IMR-90 (cell line): Measurements from ENCODE around the gene ANKRD55. TPM values are rescaled to one million over a fixed set of nuclear protein-coding genes. Genes with fewer than 3 reads are reported as not detected.

ENCODE experiments used
- ATAC-seq: fragments of 200-7000 bp; cut with Tn5 transposase; 2 replicates; pipeline ENCODE4 v1.9.1; 2020; ENCODE audit warnings: low read depth, mild to moderate bottlenecking, moderate library complexity
- BruUV-seq: library from RNA; stranded (reverse); fragments of 400-500 nt; replicated peaks from 2 replicates; lab custom pipeline; 2021; lab: Mats Ljungman, UMichigan
- CTCF ChIA-PET: fragments of 300-600 bp; formaldehyde crosslinking; extraction: SDS; loops from one replicate; lab custom pipeline; 2021; ENCODE audit warnings: antibody characterized with exemption; lab: Yijun Ruan, JAX
- POLR2A ChIA-PET: fragments of 300-600 bp; sonication (Branson Sonifier 250); formaldehyde crosslinking; loops from one replicate; lab custom pipeline; 2022; ENCODE audit warnings: antibody characterized with exemption; ENCODE audit not compliant: unreplicated experiment; lab: Charles Lee
- DNase-seq: peaks from one replicate; pipeline ENCODE4 v3.0.0; 2013
- H2AFZ ChIP-seq: replicated peaks from 2 replicates; pipeline ENCODE3; 2013; ENCODE audit warnings: low read length, mild to moderate bottlenecking; ENCODE audit not compliant: poor library complexity
- H2AK5ac ChIP-seq: 2 replicates; pipeline ENCODE4 v1.6.1; 2013; ENCODE audit warnings: low read depth, low read length, inconsistent platforms
- H2AK9ac ChIP-seq: replicated peaks from 2 replicates; pipeline ENCODE3; 2013; ENCODE audit warnings: mild to moderate bottlenecking, low read depth, low read length, moderate library complexity; ENCODE audit not compliant: poor library complexity
- H2BK120ac ChIP-seq: 2 replicates; pipeline ENCODE4 v1.6.1; 2013; ENCODE audit warnings: low read depth, low read length, inconsistent platforms
- H2BK15ac ChIP-seq: 3 replicates; pipeline ENCODE4 v1.6.1; 2013; ENCODE audit warnings: low read depth, low read length, inconsistent platforms
- H2BK20ac ChIP-seq: 2 replicates; pipeline ENCODE4 v1.6.1; 2013; ENCODE audit warnings: low read depth, mild to moderate bottlenecking, inconsistent platforms, low read length, moderate library complexity
- H2BK5ac ChIP-seq: 2 replicates; pipeline ENCODE4 v1.6.1; 2013; ENCODE audit warnings: mild to moderate bottlenecking, low read depth, low read length, inconsistent platforms; ENCODE audit not compliant: poor library complexity, severe bottlenecking
- H3K14ac ChIP-seq: replicated peaks from 2 replicates; pipeline ENCODE4 v1.6.1; 2013; ENCODE audit warnings: low read depth, low read length, inconsistent platforms
- H3K18ac ChIP-seq: 2 replicates; pipeline ENCODE4 v1.6.1; 2013; ENCODE audit warnings: low read depth, low read length, control low read depth
- H3K23ac ChIP-seq: 2 replicates; pipeline ENCODE4 v1.6.1; 2013; ENCODE audit warnings: low read depth, low read length, inconsistent platforms
- H3K27ac ChIP-seq: 2 replicates; pipeline ENCODE4 v1.5.1; 2013; ENCODE audit warnings: mild to moderate bottlenecking, control low read depth, low read length; ENCODE audit not compliant: insufficient read depth
- H3K27me3 ChIP-seq: 2 replicates; pipeline ENCODE4 v1.6.1; 2013; ENCODE audit warnings: low read length; ENCODE audit not compliant: control insufficient read depth, insufficient read depth
- H3K36me3 ChIP-seq: 2 replicates; pipeline ENCODE4 v1.6.1; 2013; ENCODE audit warnings: low read length, mixed read lengths; ENCODE audit not compliant: control insufficient read depth, insufficient read depth
- H3K4ac ChIP-seq: 2 replicates; pipeline ENCODE4 v1.6.1; 2013; ENCODE audit warnings: low read depth, low read length, inconsistent platforms
- H3K4me1 ChIP-seq: 2 replicates; pipeline ENCODE4 v1.6.1; 2013; ENCODE audit warnings: low read length, mixed read lengths; ENCODE audit not compliant: control insufficient read depth, insufficient read depth
- H3K4me2 ChIP-seq: 2 replicates; pipeline ENCODE4 v1.6.1; 2013; ENCODE audit warnings: low read depth, mild to moderate bottlenecking, control low read depth, low read length, moderate library complexity
- H3K4me3 ChIP-seq: 2 replicates; pipeline ENCODE4 v1.5.1; 2013; ENCODE audit warnings: low read depth, mild to moderate bottlenecking, control low read depth, low read length, moderate library complexity; ENCODE audit not compliant: insufficient read depth
- H3K56ac ChIP-seq: 2 replicates; pipeline ENCODE4 v1.6.1; 2013; ENCODE audit warnings: low read length, inconsistent platforms; ENCODE audit not compliant: insufficient read depth; ENCODE audit errors: extremely low read depth
- H3K79me1 ChIP-seq, 2 experiments: 2 replicates each; pipeline ENCODE4 v1.6.1; 2013; ENCODE audit warnings: low read length in 2 of 2, inconsistent platforms in 1 of 2, low read depth in 1 of 2
- H3K9ac ChIP-seq: 2 replicates; pipeline ENCODE4 v1.6.1; 2013; ENCODE audit warnings: low read depth, low read length, control low read depth
- H3K9me1 ChIP-seq: 2 replicates; pipeline ENCODE4 v1.6.1; 2013; ENCODE audit warnings: low read length, inconsistent platforms; ENCODE audit not compliant: insufficient read depth
- H3K9me3 ChIP-seq: 2 replicates; pipeline ENCODE4 v1.6.1; 2013; ENCODE audit warnings: low read length; ENCODE audit not compliant: control insufficient read depth, insufficient read depth
- H4K20me1 ChIP-seq: 2 replicates; pipeline ENCODE4 v1.6.1; 2013; ENCODE audit warnings: low read length, inconsistent platforms; ENCODE audit not compliant: insufficient read depth
- H4K5ac ChIP-seq: 2 replicates; pipeline ENCODE4 v1.6.1; 2013; ENCODE audit warnings: mild to moderate bottlenecking, low read depth, low read length, control low read depth
- H4K8ac ChIP-seq, 2 experiments: 2 replicates each; pipeline ENCODE4 v1.6.1; 2013; ENCODE audit warnings: low read depth in 2 of 2, low read length in 2 of 2, control low read depth in 1 of 2, inconsistent platforms in 1 of 2
- H4K91ac ChIP-seq: 2 replicates; pipeline ENCODE4 v1.6.1; 2013; ENCODE audit warnings: low read depth, low read length, inconsistent platforms; ENCODE audit not compliant: insufficient read depth
- CEBPB ChIP-seq: IDR thresholded peaks from 2 replicates; pipeline ENCODE4 v1.6.1; 2012; ENCODE audit warnings: low read depth, low read length, improper control_type of control experiment
- POLR2A ChIP-seq: IDR thresholded peaks from 2 replicates; pipeline ENCODE4 v1.6.1; 2012; ENCODE audit warnings: mild to moderate bottlenecking, low read depth, low read length
- RCOR1 ChIP-seq: IDR thresholded peaks from 2 replicates; pipeline ENCODE4 v1.6.1; 2012; ENCODE audit warnings: mild to moderate bottlenecking, low read length, improper control_type of control experiment; ENCODE audit not compliant: insufficient replicate concordance
- dilution Hi-C: fragments of 300-500 bp; cut with HindIII; formaldehyde crosslinking; loops from one replicate; pipeline ENCODE4 v1.14.3; 2018; ENCODE audit warnings: low sequenced_read_pairs; ENCODE audit not compliant: unreplicated experiment
- in situ Hi-C: fragments of 300-500 bp; cut with MboI; formaldehyde crosslinking; loops from 3 replicates; pipeline ENCODE4 v1.14.3; 2019; ENCODE audit warnings: low sequenced_read_pairs, inconsistent platforms, mixed read lengths
- intact Hi-C: fragments of 100-400 bp; cut with micrococcal nuclease; formaldehyde crosslinking; loops from 2 replicates; pipeline ENCODE4 v1.10.0; 2022
- polyA plus RNA-seq, 3 experiments: library from polyadenylated mRNA; depleted of rRNA; stranded (reverse); fragments of >200 nt; gene quantifications; 2 replicates each; pipeline ENCODE4 v1.2.3, GENCODE V29; 2012; ENCODE audit warnings: low replicate concordance in 1 of 3
- total RNA-seq: library from RNA; depleted of rRNA; stranded (reverse); fragments of >200 nt; gene quantifications from 2 replicates; pipeline ENCODE4 v1.2.3, GENCODE V29; 2012

The ANKRD55 gene
- total and polyA plus RNA-seq, 2 of the 4 experiments (the other 2 are of a cell fraction), result not detected

GRCh38 chr5:56147106-56147505, 86.0 kb downstream of the ANKRD55 start:
- Histone ChIP-seq H2AK5ac (no peak overlapping the region), H3K9ac (no peak overlapping the region), H2AK9ac (no peak overlapping the region), H3K4ac (no peak overlapping the region), H3K27ac (no peak overlapping the region), H3K9me3 (no peaks in the 10 kb centered on the region), H3K9me1 (no peaks in the 10 kb centered on the region), H3K4me1 (no peaks in the 10 kb centered on the region; the same call in 1 of the 2 replicates), H3K36me3 (no peaks in the 10 kb centered on the region), H3K23ac (no peak overlapping the region), H4K5ac (no peak overlapping the region), H2BK120ac (no peak overlapping the region), H2BK20ac (no peak overlapping the region), H4K91ac (no peak overlapping the region), H3K56ac (no peak overlapping the region), H4K8ac (no peak overlapping the region), H3K4me2 (no peak overlapping the region), H2BK15ac (no peak overlapping the region), H3K18ac (no peak overlapping the region), H2BK5ac (no peak overlapping the region), H3K79me1 (no peaks in the 10 kb centered on the region), H2AFZ (no peak overlapping the region), H3K27me3 (no peaks in the 10 kb centered on the region), H3K4me3 (no peak overlapping the region), H4K20me1 (no peaks in the 10 kb centered on the region), H3K14ac (no peak overlapping the region)
- BruUV-seq, result no TSS peak
- dilution Hi-C loops, result no loop called here
- ChIA-PET CTCF (interaction anchor here (1.0 kb wide), 1 partner anchor 54 kb away, joined by 3 read pairs; no protein-coding TSS in a partner anchor), POLR2A (no interaction called here)
- intact Hi-C loops, result no loop called here
- no peak for DNase-seq
- TF ChIP-seq RCOR1, result no peak
- no peak for TF ChIP-seq CEBPB
- no peak for TF ChIP-seq POLR2A
- ATAC-seq, result no peak
- in situ Hi-C loops, result no loop called here
